Naive thymus-derived CD4-positive, alpha-beta T cell (primary cell): ENCODE data around the gene ZFAND5. TPM values are rescaled to one million over a fixed set of nuclear protein-coding genes. Genes with fewer than 3 reads are reported as not detected.

Experiments
- ATAC-seq: fragments of 150-1000 bp; cut with Tn5 transposase; 2 replicates; pipeline ENCODE4 v1.10.0; 2021; ENCODE audit warnings: mild to moderate bottlenecking, moderate library complexity
- CTCF ChIA-PET: fragments of 350-600 bp; sonication (Branson Sonifier 250); formaldehyde crosslinking; loops from one replicate; lab custom pipeline; 2021; ENCODE audit warnings: antibody characterized with exemption; lab: Charles Lee
- POLR2A ChIA-PET: fragments of 350-600 bp; sonication (Branson Sonifier 250); formaldehyde crosslinking; loops from one replicate; lab custom pipeline; 2021; ENCODE audit warnings: antibody characterized with exemption, inconsistent platforms; lab: Charles Lee
- DNase-seq, 9 donors: peaks; one replicate each; pipeline versions ENCODE4 v3.0.0 to v3.0.0-alpha.2; 2020 to 2022; ENCODE audit warnings: mixed read lengths in 1 of 9
- H3K27ac ChIP-seq: one replicate; pipeline ENCODE4 v1.7.0; 2013; ENCODE audit warnings: mild to moderate bottlenecking, low read depth, low read length, moderate library complexity
- H3K27me3 ChIP-seq, 2 donors: one replicate each; pipeline ENCODE4 v1.7.0; 2013; ENCODE audit warnings: low read length in 2 of 2, mild to moderate bottlenecking in 2 of 2, moderate library complexity in 2 of 2; ENCODE audit not compliant: control insufficient read depth in 2 of 2, insufficient read depth in 2 of 2
- H3K36me3 ChIP-seq, 3 experiments: 1 replicate in 2 of 3; 2 replicates in 1 of 3; pipeline ENCODE4 v1.7.0; 2013; ENCODE audit warnings: low read length in 3 of 3, mild to moderate bottlenecking in 3 of 3, moderate library complexity in 1 of 3; ENCODE audit not compliant: insufficient read depth in 3 of 3, control insufficient read depth in 2 of 3
- H3K4me1 ChIP-seq, 2 donors: one replicate each; pipeline ENCODE4 v1.7.0; 2013; ENCODE audit warnings: low read length in 2 of 2, mild to moderate bottlenecking in 2 of 2, moderate library complexity in 1 of 2; ENCODE audit not compliant: control insufficient read depth in 2 of 2, insufficient read depth in 2 of 2
- H3K4me3 ChIP-seq: 2 replicates; pipeline ENCODE4 v1.7.0; 2013; ENCODE audit warnings: mild to moderate bottlenecking, low read length
- H3K9me3 ChIP-seq, 3 experiments: 1 replicate in 2 of 3; 2 replicates in 1 of 3; pipeline ENCODE4 v1.7.0; 2013; ENCODE audit warnings: low read length in 3 of 3; ENCODE audit not compliant: control insufficient read depth in 2 of 3
- H3K27ac Mint-ChIP-seq, 9 donors: one replicate each; pipeline ENCODE4 v1.8.0; 2020 to 2022; ENCODE audit warnings: mixed read lengths in 9 of 9, mild to moderate bottlenecking in 8 of 9, moderate library complexity in 5 of 9, inconsistent platforms in 2 of 9
- H3K27me3 Mint-ChIP-seq, 5 donors: one replicate each; pipeline ENCODE4 v1.8.0; 2021 to 2022; ENCODE audit warnings: mixed read lengths in 5 of 5, mild to moderate bottlenecking in 1 of 5
- H3K36me3 Mint-ChIP-seq, 5 donors: one replicate each; pipeline ENCODE4 v1.8.0; 2020 to 2022; ENCODE audit warnings: mixed read lengths in 5 of 5, mild to moderate bottlenecking in 3 of 5, inconsistent platforms in 1 of 5
- H3K4me1 Mint-ChIP-seq, 7 donors: one replicate each; pipeline ENCODE4 v1.8.0; 2020 to 2022; ENCODE audit warnings: mixed read lengths in 7 of 7, mild to moderate bottlenecking in 3 of 7, inconsistent platforms in 1 of 7
- H3K4me3 Mint-ChIP-seq, 10 donors: one replicate each; pipeline ENCODE4 v1.8.0; 2020 to 2022; ENCODE audit warnings: mild to moderate bottlenecking in 10 of 10, mixed read lengths in 10 of 10, moderate library complexity in 6 of 10, inconsistent platforms in 2 of 10
- H3K9me3 Mint-ChIP-seq, 11 donors: one replicate each; pipeline ENCODE4 v1.8.0; 2020 to 2022; ENCODE audit warnings: mixed read lengths in 11 of 11, mild to moderate bottlenecking in 4 of 11, inconsistent platforms in 1 of 11, moderate library complexity in 1 of 11
- intact Hi-C, 2 donors: fragments of 100-400 bp; cut with micrococcal nuclease; formaldehyde crosslinking; loops; one replicate each; pipeline ENCODE4 v1.15.1; 2023
- polyA plus RNA-seq, 2 donors: library from polyadenylated mRNA; unstranded; fragments of 300-500 nt; fragmentation: Illumina TruSeq; gene quantifications; one replicate each; pipeline ENCODE4 v1.2.3, GENCODE V29; 2021
- total RNA-seq, 6 experiments: library from RNA in 5 of 6; stranded (reverse) in 5 of 6; gene quantifications; 1 replicate in 5 of 6; 2 replicates in 1 of 6; pipeline ENCODE4 v1.2.3 and lab custom pipeline; 2021 to 2026

The ZFAND5 gene
- total and polyA plus RNA-seq, 7 experiments from 2014 or later: 57.9 to 466 (median 144) TPM

- ChIA-PET POLR2A (no interaction called here), CTCF (no interaction called here)
- H3K9me3 ChIP-seq: no peaks in the 10 kb centered on the region
- H3K27ac ChIP-seq: no peak overlapping the region
- Mint-ChIP-seq H3K27me3 (peaks cover 0 to 6% (median 0%) of the 10 kb centered on the region in 5 donors), H3K4me1 (peaks cover 3 to 19% (median 8%) of the 10 kb centered on the region in 7 donors), H3K4me3 (no peak overlapping the region), H3K36me3 (no peaks in the 10 kb centered on the region), H3K9me3 (no peaks in the 10 kb centered on the region), H3K27ac (no peak overlapping the region)
- no peaks in the 10 kb centered on the region for H3K36me3 ChIP-seq
- intact Hi-C loops: no loop called here
- peaks cover 0 to 4% of the 10 kb centered on the region in 2 donors for H3K4me1 ChIP-seq
- DNase-seq: no peak
- no peak overlapping the region for H3K4me3 ChIP-seq
- H3K27me3 ChIP-seq: no peaks in the 10 kb centered on the region
- ATAC-seq: no peak
These were observed 55.5 kb downstream of the ZFAND5 start for GRCh38 chr9:72309364-72310133.

- POLR2A ChIA-PET: no interaction called here
These were observed 58.2 kb downstream of the ZFAND5 start for GRCh38 chr9:72306761-72307160.

GRCh38 chr9:72305707-72306106 is 59.3 kb downstream of the ZFAND5 start:
- H3K4me3 Mint-ChIP-seq: peak overlapping the region in 1 of 10 donors; percentile 55
- peaks cover 6 to 24% (median 16%) of the 10 kb centered on the region in 7 donors for H3K4me1 Mint-ChIP-seq
- intact Hi-C loops: no loop called here
- ATAC-seq: no peak
- Histone ChIP-seq H3K4me1 (peaks cover 0 to 4% of the 10 kb centered on the region in 2 donors), H3K36me3 (no peaks in the 10 kb centered on the region), H3K27ac (no peak overlapping the region), H3K4me3 (no peak overlapping the region), H3K27me3 (no peaks in the 10 kb centered on the region), H3K9me3 (no peaks in the 10 kb centered on the region)
- peaks cover 0 to 4% (median 0%) of the 10 kb centered on the region in 5 donors for H3K27me3 Mint-ChIP-seq
- DNase-seq: no peak
- H3K36me3 Mint-ChIP-seq: peaks cover 0 to 5% (median 0%) of the 10 kb centered on the region in 5 donors
- POLR2A ChIA-PET: interaction anchor here (0.6 kb wide), 1 partner anchor 588 kb away, joined by 3 read pairs; no protein-coding TSS in a partner anchor
- H3K27ac Mint-ChIP-seq: no peak overlapping the region
- CTCF ChIA-PET: interaction anchor here (1.2 kb wide), 1 partner anchor 291 kb away, joined by 4 read pairs; no protein-coding TSS in a partner anchor
- H3K9me3 Mint-ChIP-seq: peaks cover 0 to 5% (median 0%) of the 10 kb centered on the region in 11 donors

More at GRCh38 chr9:72306761-72307160, 58.2 kb downstream of the ZFAND5 start:
- CTCF ChIA-PET: no interaction called here
- no peaks in the 10 kb centered on the region for H3K27me3 ChIP-seq
- peaks cover 0 to 4% of the 10 kb centered on the region in 2 donors for H3K4me1 ChIP-seq
- Mint-ChIP-seq H3K4me1 (peaks cover 6 to 24% (median 10%) of the 10 kb centered on the region in 7 donors), H3K27ac (no peak overlapping the region), H3K4me3 (no peak overlapping the region), H3K27me3 (peaks cover 0 to 6% (median 0%) of the 10 kb centered on the region in 5 donors), H3K36me3 (no peaks in the 10 kb centered on the region), H3K9me3 (no peaks in the 10 kb centered on the region)
- DNase-seq: no peak
- no peaks in the 10 kb centered on the region for H3K36me3 ChIP-seq
- ATAC-seq: peak; percentile 26
- H3K4me3 ChIP-seq: no peak overlapping the region
- no peaks in the 10 kb centered on the region for H3K9me3 ChIP-seq
- intact Hi-C loops: no loop called here
- no peak overlapping the region for H3K27ac ChIP-seq

GRCh38 chr9:72305102-72305546 is 59.9 kb downstream of the ZFAND5 start:
- CTCF ChIA-PET: interaction anchor here (1.2 kb wide), 1 partner anchor 292 kb away, joined by 4 read pairs; no protein-coding TSS in a partner anchor
- no peak for DNase-seq
- Histone ChIP-seq H3K9me3 (no peaks in the 10 kb centered on the region), H3K27ac (no peak overlapping the region), H3K36me3 (no peaks in the 10 kb centered on the region), H3K4me3 (no peak overlapping the region), H3K4me1 (peaks cover 0 to 4% of the 10 kb centered on the region in 2 donors), H3K27me3 (no peaks in the 10 kb centered on the region)
- peak overlapping the region in 7 of 10 donors; percentile 2 to 56 (median 40) for H3K4me3 Mint-ChIP-seq
- ATAC-seq: peak; percentile 94
- H3K4me1 Mint-ChIP-seq: peaks cover 6 to 27% (median 16%) of the 10 kb centered on the region in 7 donors
- POLR2A ChIA-PET: interaction anchor here (0.6 kb wide), 1 partner anchor 587 kb away, joined by 3 read pairs; no protein-coding TSS in a partner anchor
- H3K27ac Mint-ChIP-seq: peak overlapping the region in 3 of 9 donors; percentile 17 to 88 (median 68)
- peaks cover 0 to 10% (median 0%) of the 10 kb centered on the region in 5 donors for H3K36me3 Mint-ChIP-seq
- peaks cover 0 to 5% (median 0%) of the 10 kb centered on the region in 11 donors for H3K9me3 Mint-ChIP-seq
- peaks cover 0 to 4% (median 0%) of the 10 kb centered on the region in 5 donors for H3K27me3 Mint-ChIP-seq
- intact Hi-C loops: no loop called here

GRCh38 chr9:72304538-72304937 is 60.5 kb downstream of the ZFAND5 start:
- peaks cover 6 to 29% (median 16%) of the 10 kb centered on the region in 7 donors for H3K4me1 Mint-ChIP-seq
- Histone ChIP-seq H3K36me3 (no peaks in the 10 kb centered on the region), H3K9me3 (no peaks in the 10 kb centered on the region), H3K27me3 (no peaks in the 10 kb centered on the region), H3K27ac (no peak overlapping the region), H3K4me1 (peaks cover 0 to 4% of the 10 kb centered on the region in 2 donors), H3K4me3 (no peak overlapping the region)
- DNase-seq (no peak), ATAC-seq (no peak)
- peaks cover 0 to 4% (median 0%) of the 10 kb centered on the region in 5 donors for H3K27me3 Mint-ChIP-seq
- H3K4me3 Mint-ChIP-seq: peak overlapping the region in 6 of 10 donors; percentile 7 to 56 (median 38)
- peaks cover 0 to 9% (median 0%) of the 10 kb centered on the region in 11 donors for H3K9me3 Mint-ChIP-seq
- intact Hi-C loops: loop anchor here in 1 of 2 donors (5.0 kb wide), 1 partner anchor 58 kb away; no protein-coding TSS in a partner anchor
- POLR2A ChIA-PET: no interaction called here
- H3K36me3 Mint-ChIP-seq: peaks cover 0 to 10% (median 0%) of the 10 kb centered on the region in 5 donors
- CTCF ChIA-PET: no interaction called here
- H3K27ac Mint-ChIP-seq: peak overlapping the region in 3 of 9 donors; percentile 18 to 68 (median 56)
